ENCODE data around the gene THEM4. TPM values are rescaled to one million over a fixed set of nuclear protein-coding genes. Genes with fewer than 3 reads are reported as not detected.

THEM4 gene
- total and polyA plus RNA-seq, 2 of the 8 experiments (the other 6 are each of a cell fraction or from before 2014, with no cell fraction given) = 9.9 to 11.2 TPM

DNA sequence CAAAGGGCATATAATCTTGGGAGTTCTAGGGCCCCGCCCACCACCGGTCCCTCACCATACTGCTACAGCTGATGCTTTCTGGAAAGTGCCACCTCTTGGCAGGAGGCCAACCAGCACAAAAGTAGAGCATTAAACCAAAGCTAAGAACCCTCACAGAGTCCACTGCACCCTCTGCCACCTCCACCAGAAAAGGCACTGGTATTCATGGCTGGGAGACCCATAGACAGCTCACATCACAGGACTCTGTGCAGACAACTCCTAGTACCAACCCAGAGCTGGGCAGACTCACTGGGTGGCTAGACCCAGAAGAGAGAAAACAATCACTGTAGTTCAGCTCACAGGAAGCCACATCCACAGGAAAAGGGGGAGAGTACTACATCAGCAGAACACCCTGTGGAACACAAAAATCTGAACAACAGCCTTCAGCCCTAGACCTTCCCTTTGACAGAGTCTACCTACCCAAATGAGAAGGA, 10.8 kb downstream of the THEM4 start (continued):
- no peak for TF ChIP-seq RAD21 (IDR thresholded peaks at IDR 0.05 in 1 of 2, conservative IDR thresholded peaks at IDR 0.05 in 1 of 2; ENCODE audit: low read depth in 2 of 2, low read length in 2 of 2)
- no peak for TF ChIP-seq HDAC6 (IDR thresholded peaks at IDR 0.05; ENCODE audit: low read depth, low read length)
- TF ChIP-seq CEBPB (IDR thresholded peaks at IDR 0.05; ENCODE audit: low read depth, low read length) = no peak
- no peak for TF ChIP-seq TEAD4 (IDR thresholded peaks at IDR 0.05; ENCODE audit: low read depth, low read length)
- no peak for TF ChIP-seq ZNF274 (IDR thresholded peaks at IDR 0.05; ENCODE audit: borderline replicate concordance, extremely low read depth, low read length)
- TF ChIP-seq TBP (IDR thresholded peaks at IDR 0.05; ENCODE audit: low read depth, low read length) = no peak
- TF ChIP-seq EZH2 (IDR thresholded peaks at IDR 0.05; ENCODE audit: low read depth, low read length, severe bottlenecking) = no peak
- TF ChIP-seq ASH2L (IDR thresholded peaks at IDR 0.05; ENCODE audit: low read length) = no peak
- TF ChIP-seq, protein P1, sequence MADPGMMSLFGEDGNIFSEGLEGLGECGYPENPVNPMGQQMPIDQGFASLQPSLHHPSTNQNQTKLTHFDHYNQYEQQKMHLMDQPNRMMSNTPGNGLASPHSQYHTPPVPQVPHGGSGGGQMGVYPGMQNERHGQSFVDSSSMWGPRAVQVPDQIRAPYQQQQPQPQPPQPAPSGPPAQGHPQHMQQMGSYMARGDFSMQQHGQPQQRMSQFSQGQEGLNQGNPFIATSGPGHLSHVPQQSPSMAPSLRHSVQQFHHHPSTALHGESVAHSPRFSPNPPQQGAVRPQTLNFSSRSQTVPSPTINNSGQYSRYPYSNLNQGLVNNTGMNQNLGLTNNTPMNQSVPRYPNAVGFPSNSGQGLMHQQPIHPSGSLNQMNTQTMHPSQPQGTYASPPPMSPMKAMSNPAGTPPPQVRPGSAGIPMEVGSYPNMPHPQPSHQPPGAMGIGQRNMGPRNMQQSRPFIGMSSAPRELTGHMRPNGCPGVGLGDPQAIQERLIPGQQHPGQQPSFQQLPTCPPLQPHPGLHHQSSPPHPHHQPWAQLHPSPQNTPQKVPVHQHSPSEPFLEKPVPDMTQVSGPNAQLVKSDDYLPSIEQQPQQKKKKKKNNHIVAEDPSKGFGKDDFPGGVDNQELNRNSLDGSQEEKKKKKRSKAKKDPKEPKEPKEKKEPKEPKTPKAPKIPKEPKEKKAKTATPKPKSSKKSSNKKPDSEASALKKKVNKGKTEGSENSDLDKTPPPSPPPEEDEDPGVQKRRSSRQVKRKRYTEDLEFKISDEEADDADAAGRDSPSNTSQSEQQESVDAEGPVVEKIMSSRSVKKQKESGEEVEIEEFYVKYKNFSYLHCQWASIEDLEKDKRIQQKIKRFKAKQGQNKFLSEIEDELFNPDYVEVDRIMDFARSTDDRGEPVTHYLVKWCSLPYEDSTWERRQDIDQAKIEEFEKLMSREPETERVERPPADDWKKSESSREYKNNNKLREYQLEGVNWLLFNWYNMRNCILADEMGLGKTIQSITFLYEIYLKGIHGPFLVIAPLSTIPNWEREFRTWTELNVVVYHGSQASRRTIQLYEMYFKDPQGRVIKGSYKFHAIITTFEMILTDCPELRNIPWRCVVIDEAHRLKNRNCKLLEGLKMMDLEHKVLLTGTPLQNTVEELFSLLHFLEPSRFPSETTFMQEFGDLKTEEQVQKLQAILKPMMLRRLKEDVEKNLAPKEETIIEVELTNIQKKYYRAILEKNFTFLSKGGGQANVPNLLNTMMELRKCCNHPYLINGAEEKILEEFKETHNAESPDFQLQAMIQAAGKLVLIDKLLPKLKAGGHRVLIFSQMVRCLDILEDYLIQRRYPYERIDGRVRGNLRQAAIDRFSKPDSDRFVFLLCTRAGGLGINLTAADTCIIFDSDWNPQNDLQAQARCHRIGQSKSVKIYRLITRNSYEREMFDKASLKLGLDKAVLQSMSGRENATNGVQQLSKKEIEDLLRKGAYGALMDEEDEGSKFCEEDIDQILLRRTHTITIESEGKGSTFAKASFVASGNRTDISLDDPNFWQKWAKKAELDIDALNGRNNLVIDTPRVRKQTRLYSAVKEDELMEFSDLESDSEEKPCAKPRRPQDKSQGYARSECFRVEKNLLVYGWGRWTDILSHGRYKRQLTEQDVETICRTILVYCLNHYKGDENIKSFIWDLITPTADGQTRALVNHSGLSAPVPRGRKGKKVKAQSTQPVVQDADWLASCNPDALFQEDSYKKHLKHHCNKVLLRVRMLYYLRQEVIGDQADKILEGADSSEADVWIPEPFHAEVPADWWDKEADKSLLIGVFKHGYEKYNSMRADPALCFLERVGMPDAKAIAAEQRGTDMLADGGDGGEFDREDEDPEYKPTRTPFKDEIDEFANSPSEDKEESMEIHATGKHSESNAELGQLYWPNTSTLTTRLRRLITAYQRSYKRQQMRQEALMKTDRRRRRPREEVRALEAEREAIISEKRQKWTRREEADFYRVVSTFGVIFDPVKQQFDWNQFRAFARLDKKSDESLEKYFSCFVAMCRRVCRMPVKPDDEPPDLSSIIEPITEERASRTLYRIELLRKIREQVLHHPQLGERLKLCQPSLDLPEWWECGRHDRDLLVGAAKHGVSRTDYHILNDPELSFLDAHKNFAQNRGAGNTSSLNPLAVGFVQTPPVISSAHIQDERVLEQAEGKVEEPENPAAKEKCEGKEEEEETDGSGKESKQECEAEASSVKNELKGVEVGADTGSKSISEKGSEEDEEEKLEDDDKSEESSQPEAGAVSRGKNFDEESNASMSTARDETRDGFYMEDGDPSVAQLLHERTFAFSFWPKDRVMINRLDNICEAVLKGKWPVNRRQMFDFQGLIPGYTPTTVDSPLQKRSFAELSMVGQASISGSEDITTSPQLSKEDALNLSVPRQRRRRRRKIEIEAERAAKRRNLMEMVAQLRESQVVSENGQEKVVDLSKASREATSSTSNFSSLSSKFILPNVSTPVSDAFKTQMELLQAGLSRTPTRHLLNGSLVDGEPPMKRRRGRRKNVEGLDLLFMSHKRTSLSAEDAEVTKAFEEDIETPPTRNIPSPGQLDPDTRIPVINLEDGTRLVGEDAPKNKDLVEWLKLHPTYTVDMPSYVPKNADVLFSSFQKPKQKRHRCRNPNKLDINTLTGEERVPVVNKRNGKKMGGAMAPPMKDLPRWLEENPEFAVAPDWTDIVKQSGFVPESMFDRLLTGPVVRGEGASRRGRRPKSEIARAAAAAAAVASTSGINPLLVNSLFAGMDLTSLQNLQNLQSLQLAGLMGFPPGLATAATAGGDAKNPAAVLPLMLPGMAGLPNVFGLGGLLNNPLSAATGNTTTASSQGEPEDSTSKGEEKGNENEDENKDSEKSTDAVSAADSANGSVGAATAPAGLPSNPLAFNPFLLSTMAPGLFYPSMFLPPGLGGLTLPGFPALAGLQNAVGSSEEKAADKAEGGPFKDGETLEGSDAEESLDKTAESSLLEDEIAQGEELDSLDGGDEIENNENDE (IDR thresholded peaks at IDR 0.05; ENCODE audit: insufficient replicate concordance, low read length) = no peak
